ENCODE data around the gene GLTP.
"Not testable (repeated sequence)": the region's sequence is repeated elsewhere in the genome, so short reads cannot be mapped to it uniquely, and the experiment has no call there.

DNA sequence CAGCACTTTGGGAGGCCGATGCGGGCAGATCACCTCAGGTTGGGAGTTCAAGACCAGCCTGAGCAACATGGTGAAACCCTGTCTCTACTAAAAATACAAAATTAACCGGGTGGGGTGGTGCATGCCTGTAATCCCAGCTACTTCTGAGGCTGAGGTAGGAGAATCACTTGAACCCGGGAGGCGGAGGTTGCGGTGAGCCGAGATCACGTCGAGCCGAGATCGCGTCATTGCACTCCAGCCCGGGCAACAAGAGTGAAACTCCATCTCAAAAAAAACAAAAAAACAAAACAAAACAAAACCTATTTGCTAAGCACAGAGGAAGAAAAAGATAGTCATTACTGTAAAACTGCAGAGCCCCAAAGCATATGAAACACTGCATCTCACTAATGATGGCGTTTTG lies 49.0 kb upstream of the GLTP start:
- TF ChIP-seq, protein P1, sequence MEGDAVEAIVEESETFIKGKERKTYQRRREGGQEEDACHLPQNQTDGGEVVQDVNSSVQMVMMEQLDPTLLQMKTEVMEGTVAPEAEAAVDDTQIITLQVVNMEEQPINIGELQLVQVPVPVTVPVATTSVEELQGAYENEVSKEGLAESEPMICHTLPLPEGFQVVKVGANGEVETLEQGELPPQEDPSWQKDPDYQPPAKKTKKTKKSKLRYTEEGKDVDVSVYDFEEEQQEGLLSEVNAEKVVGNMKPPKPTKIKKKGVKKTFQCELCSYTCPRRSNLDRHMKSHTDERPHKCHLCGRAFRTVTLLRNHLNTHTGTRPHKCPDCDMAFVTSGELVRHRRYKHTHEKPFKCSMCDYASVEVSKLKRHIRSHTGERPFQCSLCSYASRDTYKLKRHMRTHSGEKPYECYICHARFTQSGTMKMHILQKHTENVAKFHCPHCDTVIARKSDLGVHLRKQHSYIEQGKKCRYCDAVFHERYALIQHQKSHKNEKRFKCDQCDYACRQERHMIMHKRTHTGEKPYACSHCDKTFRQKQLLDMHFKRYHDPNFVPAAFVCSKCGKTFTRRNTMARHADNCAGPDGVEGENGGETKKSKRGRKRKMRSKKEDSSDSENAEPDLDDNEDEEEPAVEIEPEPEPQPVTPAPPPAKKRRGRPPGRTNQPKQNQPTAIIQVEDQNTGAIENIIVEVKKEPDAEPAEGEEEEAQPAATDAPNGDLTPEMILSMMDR (IDR thresholded peaks at IDR 0.05; ENCODE audit: low read depth, low read length, missing input control) = not testable (repeated sequence)
- TF ChIP-seq, protein P2, sequence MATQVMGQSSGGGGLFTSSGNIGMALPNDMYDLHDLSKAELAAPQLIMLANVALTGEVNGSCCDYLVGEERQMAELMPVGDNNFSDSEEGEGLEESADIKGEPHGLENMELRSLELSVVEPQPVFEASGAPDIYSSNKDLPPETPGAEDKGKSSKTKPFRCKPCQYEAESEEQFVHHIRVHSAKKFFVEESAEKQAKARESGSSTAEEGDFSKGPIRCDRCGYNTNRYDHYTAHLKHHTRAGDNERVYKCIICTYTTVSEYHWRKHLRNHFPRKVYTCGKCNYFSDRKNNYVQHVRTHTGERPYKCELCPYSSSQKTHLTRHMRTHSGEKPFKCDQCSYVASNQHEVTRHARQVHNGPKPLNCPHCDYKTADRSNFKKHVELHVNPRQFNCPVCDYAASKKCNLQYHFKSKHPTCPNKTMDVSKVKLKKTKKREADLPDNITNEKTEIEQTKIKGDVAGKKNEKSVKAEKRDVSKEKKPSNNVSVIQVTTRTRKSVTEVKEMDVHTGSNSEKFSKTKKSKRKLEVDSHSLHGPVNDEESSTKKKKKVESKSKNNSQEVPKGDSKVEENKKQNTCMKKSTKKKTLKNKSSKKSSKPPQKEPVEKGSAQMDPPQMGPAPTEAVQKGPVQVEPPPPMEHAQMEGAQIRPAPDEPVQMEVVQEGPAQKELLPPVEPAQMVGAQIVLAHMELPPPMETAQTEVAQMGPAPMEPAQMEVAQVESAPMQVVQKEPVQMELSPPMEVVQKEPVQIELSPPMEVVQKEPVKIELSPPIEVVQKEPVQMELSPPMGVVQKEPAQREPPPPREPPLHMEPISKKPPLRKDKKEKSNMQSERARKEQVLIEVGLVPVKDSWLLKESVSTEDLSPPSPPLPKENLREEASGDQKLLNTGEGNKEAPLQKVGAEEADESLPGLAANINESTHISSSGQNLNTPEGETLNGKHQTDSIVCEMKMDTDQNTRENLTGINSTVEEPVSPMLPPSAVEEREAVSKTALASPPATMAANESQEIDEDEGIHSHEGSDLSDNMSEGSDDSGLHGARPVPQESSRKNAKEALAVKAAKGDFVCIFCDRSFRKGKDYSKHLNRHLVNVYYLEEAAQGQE (IDR thresholded peaks at IDR 0.05) = not testable (repeated sequence)
